Panc1 (cell line): ENCODE results near the gene PRKD1. TPM values are rescaled to one million over a fixed set of nuclear protein-coding genes. Genes with fewer than 3 reads are reported as not detected.

ENCODE experiments used
- ATAC-seq: fragments of 200-7000 bp; cut with Tn5 transposase; 2 replicates; pipeline ENCODE4 v1.9.1; 2020; ENCODE audit warnings: mild to moderate bottlenecking, moderate library complexity
- BruUV-seq: library from RNA; stranded (reverse); fragments of 400-500 nt; replicated peaks from 2 replicates; lab custom pipeline; 2021; lab: Mats Ljungman, UMichigan
- CTCF ChIA-PET: fragments of 300-600 bp; sonication (Branson Sonifier 250); formaldehyde crosslinking; loops from one replicate; lab custom pipeline; 2022; ENCODE audit warnings: antibody characterized with exemption; lab: Charles Lee
- POLR2A ChIA-PET: fragments of 300-600 bp; sonication (Branson Sonifier 250); formaldehyde crosslinking; loops from one replicate; lab custom pipeline; 2022; ENCODE audit warnings: antibody characterized with exemption; lab: Charles Lee
- DNase-seq: peaks from one replicate; pipeline ENCODE4 v3.0.0-alpha.2; 2010; ENCODE audit warnings: low read depth, low spot score
- H3K27ac ChIP-seq: 2 replicates; pipeline ENCODE4 v1.5.1; 2011; ENCODE audit warnings: mild to moderate bottlenecking, low read length, inconsistent platforms
- H3K27me3 ChIP-seq: fragments of 200-500 bp; sonication (Bioruptor generic); 2 replicates; pipeline ENCODE4 v1.6.0; 2014; ENCODE audit warnings: low read length, inconsistent platforms; ENCODE audit not compliant: control insufficient read depth, insufficient read depth
- H3K36me3 ChIP-seq: fragments of 200-500 bp; sonication (Bioruptor generic); 2 replicates; pipeline ENCODE4 v1.5.1; 2014; ENCODE audit warnings: inconsistent platforms, mild to moderate bottlenecking, low read length, moderate library complexity; ENCODE audit not compliant: control insufficient read depth, insufficient read depth
- H3K4me1 ChIP-seq: 2 replicates; pipeline ENCODE4 v1.5.1; 2011; ENCODE audit warnings: inconsistent platforms, mild to moderate bottlenecking, low read length, moderate library complexity; ENCODE audit not compliant: control insufficient read depth, insufficient read depth
- H3K4me3 ChIP-seq, 2 experiments: 2 replicates each; pipeline ENCODE4 v1.5.1; 2011 to 2012; ENCODE audit warnings: low read depth in 2 of 2, low read length in 2 of 2, mild to moderate bottlenecking in 2 of 2, inconsistent platforms in 1 of 2, moderate library complexity in 1 of 2
- H3K9me3 ChIP-seq: fragments of 200-500 bp; sonication (Bioruptor generic); 2 replicates; pipeline ENCODE4 v1.5.1; 2014; ENCODE audit warnings: low read depth, mild to moderate bottlenecking, inconsistent platforms, low read length, moderate library complexity; ENCODE audit not compliant: control insufficient read depth, insufficient read depth
- POLR2AphosphoS5 ChIP-seq: IDR thresholded peaks from 2 replicates; pipeline ENCODE4 v1.6.1; 2012; ENCODE audit warnings: mild to moderate bottlenecking, low read depth, low read length, moderate library complexity
- SIN3A ChIP-seq: IDR thresholded peaks from 2 replicates; pipeline ENCODE4 v1.6.1; 2012; ENCODE audit warnings: low read depth, mild to moderate bottlenecking, low read length, moderate library complexity, borderline replicate concordance; ENCODE audit not compliant: insufficient read depth
- TCF7L2 ChIP-seq: IDR thresholded peaks from 2 replicates; pipeline ENCODE4 v1.6.1; 2011; ENCODE audit warnings: mild to moderate bottlenecking, low read depth, low read length, inconsistent platforms
- in situ Hi-C: cut with HindIII; loops from 2 replicates; pipeline ENCODE4 v1.10.0; 2016; ENCODE audit warnings: low sequenced_read_pairs, low pct_unique_long_range_greater_than_20kb
- intact Hi-C: fragments of 100-400 bp; cut with micrococcal nuclease; formaldehyde crosslinking; loops from one replicate; pipeline ENCODE4 v1.10.0; 2022; ENCODE audit not compliant: unreplicated experiment
- total RNA-seq: library from RNA; stranded (reverse); gene quantifications from one replicate; pipeline ENCODE4 v1.2.1, GENCODE V29; 2021; ENCODE audit not compliant: unreplicated experiment
- TF ChIP-seq, protein P1 (sequence below): fragments of 450-650 bp; IDR thresholded peaks from 2 replicates; pipeline ENCODE4 v1.5.1; 2017; ENCODE audit warnings: mild to moderate bottlenecking
- TF ChIP-seq, protein P2 (sequence below), 2 experiments: IDR thresholded peaks; 2 replicates each; pipeline ENCODE4 v1.6.1; 2011 to 2012; ENCODE audit warnings: low read depth in 2 of 2, control low read depth in 1 of 2, low read length in 1 of 2, mild to moderate bottlenecking in 1 of 2, moderate library complexity in 1 of 2; ENCODE audit not compliant: insufficient read depth in 1 of 2

Gene PRKD1
- total RNA-seq, 1 experiment from 2014 or later, result 8.2 TPM

DNA sequence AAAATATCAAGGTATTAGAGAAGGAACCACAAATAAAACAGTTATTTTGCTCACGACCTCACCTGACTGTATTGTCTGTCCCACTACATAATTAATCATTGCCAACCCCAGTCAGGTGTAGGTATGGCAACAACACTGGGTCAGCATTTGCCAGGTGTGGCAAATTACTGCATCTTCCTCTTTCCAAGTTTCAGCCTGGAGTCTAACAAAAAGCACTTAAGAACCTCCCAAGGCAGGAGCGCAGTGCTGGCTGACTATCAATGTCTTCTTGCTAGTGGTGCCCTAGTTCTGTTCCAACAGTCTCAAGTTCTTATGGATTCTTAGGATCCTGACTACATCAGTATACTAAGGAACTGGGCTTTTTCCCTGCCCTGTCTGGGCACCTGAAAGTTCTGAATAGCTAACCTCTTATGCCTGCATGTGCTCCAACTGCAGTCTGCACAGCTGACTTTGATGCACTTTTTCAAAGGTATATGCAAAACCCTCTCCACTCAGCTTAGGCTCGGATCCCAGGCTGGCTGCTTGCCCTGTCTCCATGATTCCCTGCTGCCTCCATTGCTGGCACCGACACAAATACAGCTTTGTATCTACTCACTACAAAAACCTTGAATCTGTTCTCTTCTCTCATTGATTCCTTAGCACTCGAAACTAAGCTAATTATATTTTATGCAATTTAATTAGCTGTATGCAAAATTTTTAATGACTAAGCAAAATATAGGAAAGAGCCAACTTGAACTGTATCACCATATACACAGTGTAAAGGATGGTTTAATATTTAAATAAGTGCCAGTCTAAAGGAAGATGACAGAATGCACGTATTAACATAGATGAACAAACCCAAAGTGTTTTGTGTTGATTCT, 113.3 kb downstream of the PRKD1 start:
- Histone ChIP-seq H3K4me3 (no peak overlapping the region), H3K9me3 (no peaks in the 10 kb centered on the region), H3K36me3 (no peaks in the 10 kb centered on the region), H3K27me3 (no peaks in the 10 kb centered on the region), H3K4me1 (no peaks in the 10 kb centered on the region; the same call in 1 of the 2 replicates), H3K27ac (no peak overlapping the region)
- POLR2A ChIA-PET, result no interaction called here
- ATAC-seq (no peak), DNase-seq (no peak)
- no TSS peak for BruUV-seq
- intact Hi-C loops, result no loop called here
- TF ChIP-seq POLR2AphosphoS5 (no peak), TCF7L2 (no peak), SIN3A (no peak)
- TF ChIP-seq, protein P1, sequence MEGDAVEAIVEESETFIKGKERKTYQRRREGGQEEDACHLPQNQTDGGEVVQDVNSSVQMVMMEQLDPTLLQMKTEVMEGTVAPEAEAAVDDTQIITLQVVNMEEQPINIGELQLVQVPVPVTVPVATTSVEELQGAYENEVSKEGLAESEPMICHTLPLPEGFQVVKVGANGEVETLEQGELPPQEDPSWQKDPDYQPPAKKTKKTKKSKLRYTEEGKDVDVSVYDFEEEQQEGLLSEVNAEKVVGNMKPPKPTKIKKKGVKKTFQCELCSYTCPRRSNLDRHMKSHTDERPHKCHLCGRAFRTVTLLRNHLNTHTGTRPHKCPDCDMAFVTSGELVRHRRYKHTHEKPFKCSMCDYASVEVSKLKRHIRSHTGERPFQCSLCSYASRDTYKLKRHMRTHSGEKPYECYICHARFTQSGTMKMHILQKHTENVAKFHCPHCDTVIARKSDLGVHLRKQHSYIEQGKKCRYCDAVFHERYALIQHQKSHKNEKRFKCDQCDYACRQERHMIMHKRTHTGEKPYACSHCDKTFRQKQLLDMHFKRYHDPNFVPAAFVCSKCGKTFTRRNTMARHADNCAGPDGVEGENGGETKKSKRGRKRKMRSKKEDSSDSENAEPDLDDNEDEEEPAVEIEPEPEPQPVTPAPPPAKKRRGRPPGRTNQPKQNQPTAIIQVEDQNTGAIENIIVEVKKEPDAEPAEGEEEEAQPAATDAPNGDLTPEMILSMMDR, result no peak
- TF ChIP-seq, protein P2, sequence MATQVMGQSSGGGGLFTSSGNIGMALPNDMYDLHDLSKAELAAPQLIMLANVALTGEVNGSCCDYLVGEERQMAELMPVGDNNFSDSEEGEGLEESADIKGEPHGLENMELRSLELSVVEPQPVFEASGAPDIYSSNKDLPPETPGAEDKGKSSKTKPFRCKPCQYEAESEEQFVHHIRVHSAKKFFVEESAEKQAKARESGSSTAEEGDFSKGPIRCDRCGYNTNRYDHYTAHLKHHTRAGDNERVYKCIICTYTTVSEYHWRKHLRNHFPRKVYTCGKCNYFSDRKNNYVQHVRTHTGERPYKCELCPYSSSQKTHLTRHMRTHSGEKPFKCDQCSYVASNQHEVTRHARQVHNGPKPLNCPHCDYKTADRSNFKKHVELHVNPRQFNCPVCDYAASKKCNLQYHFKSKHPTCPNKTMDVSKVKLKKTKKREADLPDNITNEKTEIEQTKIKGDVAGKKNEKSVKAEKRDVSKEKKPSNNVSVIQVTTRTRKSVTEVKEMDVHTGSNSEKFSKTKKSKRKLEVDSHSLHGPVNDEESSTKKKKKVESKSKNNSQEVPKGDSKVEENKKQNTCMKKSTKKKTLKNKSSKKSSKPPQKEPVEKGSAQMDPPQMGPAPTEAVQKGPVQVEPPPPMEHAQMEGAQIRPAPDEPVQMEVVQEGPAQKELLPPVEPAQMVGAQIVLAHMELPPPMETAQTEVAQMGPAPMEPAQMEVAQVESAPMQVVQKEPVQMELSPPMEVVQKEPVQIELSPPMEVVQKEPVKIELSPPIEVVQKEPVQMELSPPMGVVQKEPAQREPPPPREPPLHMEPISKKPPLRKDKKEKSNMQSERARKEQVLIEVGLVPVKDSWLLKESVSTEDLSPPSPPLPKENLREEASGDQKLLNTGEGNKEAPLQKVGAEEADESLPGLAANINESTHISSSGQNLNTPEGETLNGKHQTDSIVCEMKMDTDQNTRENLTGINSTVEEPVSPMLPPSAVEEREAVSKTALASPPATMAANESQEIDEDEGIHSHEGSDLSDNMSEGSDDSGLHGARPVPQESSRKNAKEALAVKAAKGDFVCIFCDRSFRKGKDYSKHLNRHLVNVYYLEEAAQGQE (IDR thresholded peaks at IDR 0.05; ENCODE audit: insufficient read depth in 1 of 2, low read depth in 2 of 2, low read length in 1 of 2), result no peak
- CTCF ChIA-PET, result no interaction called here
- in situ Hi-C loops, result no loop called here

DNA sequence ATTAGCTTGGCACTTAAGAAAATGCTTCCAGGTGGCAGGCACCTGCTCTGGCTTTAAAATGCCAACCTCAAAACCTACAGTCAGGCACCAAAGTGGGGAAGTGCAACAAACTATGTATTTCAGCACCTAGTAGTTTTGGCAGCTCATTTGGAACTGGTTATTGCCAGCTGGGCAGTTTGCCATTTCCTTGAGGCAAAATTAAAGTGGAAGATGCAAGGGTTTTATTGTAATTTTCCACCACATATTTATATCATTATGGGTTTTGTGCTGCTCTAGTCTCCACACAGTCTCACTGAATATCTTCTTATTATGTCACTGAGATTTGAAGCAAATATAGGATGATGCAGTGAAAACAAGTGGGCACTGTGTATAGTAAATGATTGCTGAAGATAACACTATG, 117.0 kb downstream of the PRKD1 start:
- Histone ChIP-seq H3K4me1 (no peaks in the 10 kb centered on the region; the same call in none of the 2 replicates), H3K27me3 (no peaks in the 10 kb centered on the region), H3K36me3 (no peaks in the 10 kb centered on the region), H3K4me3 (no peak overlapping the region), H3K9me3 (no peaks in the 10 kb centered on the region), H3K27ac (no peak overlapping the region)
- intact Hi-C loops, result no loop called here
- ChIA-PET POLR2A (no interaction called here), CTCF (no interaction called here)
- ATAC-seq (no peak), DNase-seq (no peak)
- no TSS peak for BruUV-seq
- no peak for TF ChIP-seq TCF7L2
- TF ChIP-seq, protein P1, result no peak
- no peak for TF ChIP-seq POLR2AphosphoS5
- TF ChIP-seq, protein P2 (IDR thresholded peaks at IDR 0.05; ENCODE audit: insufficient read depth in 1 of 2, low read depth in 2 of 2, low read length in 1 of 2), result no peak
- no peak for TF ChIP-seq SIN3A
- in situ Hi-C loops, result no loop called here
